Activated naive CD4-positive, alpha-beta T cell treated with anti-CD3 and anti-CD28 coated beads, Interleukin-2, amount 50 U/mL, for 24 hours (primary cell): ENCODE measurements around the gene NEDD4L.
"Not testable (repeated sequence)": the region's sequence is repeated elsewhere in the genome, so short reads cannot be mapped to it uniquely, and the experiment has no call there.

ENCODE experiments used
- H3K27ac Mint-ChIP-seq: one replicate; pipeline ENCODE4 v1.8.0; 2021; ENCODE audit warnings: mild to moderate bottlenecking, mixed read lengths
- H3K27me3 Mint-ChIP-seq: one replicate; pipeline ENCODE4 v1.8.0; 2021; ENCODE audit warnings: mixed read lengths
- H3K36me3 Mint-ChIP-seq: one replicate; pipeline ENCODE4 v1.8.0; 2021; ENCODE audit warnings: mixed read lengths
- H3K4me1 Mint-ChIP-seq: one replicate; pipeline ENCODE4 v1.8.0; 2021; ENCODE audit warnings: mixed read lengths
- H3K4me3 Mint-ChIP-seq: one replicate; pipeline ENCODE4 v1.8.0; 2021; ENCODE audit warnings: mild to moderate bottlenecking, mixed read lengths
- H3K9me3 Mint-ChIP-seq: one replicate; pipeline ENCODE4 v1.8.0; 2021; ENCODE audit warnings: mixed read lengths

NEDD4L gene

GRCh38 chr18:58256316-58257080 lies 212.5 kb downstream of the NEDD4L start:
- no peaks in the 10 kb centered on the region for H3K27me3 Mint-ChIP-seq
- no peak overlapping the region for H3K27ac Mint-ChIP-seq
- H3K9me3 Mint-ChIP-seq = no peaks in the 10 kb centered on the region
- no peak overlapping the region for H3K4me3 Mint-ChIP-seq
- H3K4me1 Mint-ChIP-seq = no peaks in the 10 kb centered on the region
- H3K36me3 Mint-ChIP-seq = peaks cover 1% of the 10 kb centered on the region

DNA sequence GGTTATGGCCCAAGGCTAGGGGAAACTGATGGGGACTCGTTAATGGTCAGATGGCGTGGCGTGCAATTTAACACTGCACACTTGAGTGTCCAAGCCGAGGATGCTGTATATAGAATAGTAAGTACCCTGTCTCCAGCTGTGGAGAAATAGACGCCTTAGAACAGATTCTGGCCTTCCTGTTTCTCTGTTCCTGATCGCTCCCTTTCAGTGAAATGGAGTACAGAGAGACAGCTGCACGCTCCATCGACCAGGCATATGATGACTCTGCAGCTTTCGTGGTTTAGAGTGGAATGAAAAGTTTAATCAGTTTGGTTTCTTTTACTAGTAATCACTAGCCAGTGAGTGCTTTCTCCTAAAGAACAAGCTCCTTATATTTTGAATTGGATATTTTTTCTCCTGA lies 213.4 kb downstream of the NEDD4L start:
- Mint-ChIP-seq H3K27me3 (no peaks in the 10 kb centered on the region), H3K9me3 (no peaks in the 10 kb centered on the region), H3K36me3 (peaks cover 1% of the 10 kb centered on the region), H3K4me3 (no peak overlapping the region), H3K27ac (no peak overlapping the region), H3K4me1 (no peaks in the 10 kb centered on the region)

DNA sequence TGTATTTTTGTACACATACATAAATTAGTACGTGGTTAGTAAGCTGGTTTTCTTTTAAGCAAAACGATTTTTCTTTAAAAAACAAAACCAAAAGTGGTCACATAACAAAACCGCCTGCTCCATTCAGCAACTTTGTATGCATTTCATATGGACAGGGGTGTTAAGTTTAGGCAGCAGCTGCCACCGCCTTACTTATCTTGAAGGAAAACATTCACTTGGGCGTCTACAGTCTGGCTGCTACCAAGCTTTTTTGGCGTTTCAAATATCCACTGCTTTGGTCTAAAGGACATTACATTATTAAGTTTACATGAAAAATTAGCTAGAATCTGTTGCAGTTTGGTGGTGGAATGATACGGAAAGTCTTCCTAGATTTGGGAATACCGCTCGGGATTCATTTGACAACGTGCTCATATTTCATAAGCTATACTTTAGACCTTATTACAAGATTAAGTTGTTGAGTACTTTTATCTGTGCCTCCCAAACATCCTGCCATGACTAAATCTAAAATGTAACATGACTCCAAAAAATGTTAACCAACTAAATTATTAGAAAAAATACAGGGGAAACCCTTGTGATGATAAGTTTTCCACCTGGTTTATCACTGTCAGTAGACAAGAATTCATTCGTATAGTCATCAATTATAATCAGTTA lies 214.8 kb downstream of the NEDD4L start:
- no peak overlapping the region for H3K4me3 Mint-ChIP-seq
- H3K9me3 Mint-ChIP-seq = no peaks in the 10 kb centered on the region
- H3K27me3 Mint-ChIP-seq = no peaks in the 10 kb centered on the region
- no peak overlapping the region for H3K27ac Mint-ChIP-seq
- H3K4me1 Mint-ChIP-seq = peaks cover 12% of the 10 kb centered on the region
- H3K36me3 Mint-ChIP-seq = peaks cover 1% of the 10 kb centered on the region

- H3K9me3 Mint-ChIP-seq = no peaks in the 10 kb centered on the region
- no peak overlapping the region for H3K4me3 Mint-ChIP-seq
- H3K36me3 Mint-ChIP-seq = no peaks in the 10 kb centered on the region
- no peaks in the 10 kb centered on the region for H3K27me3 Mint-ChIP-seq
- peak overlapping the region; percentile 86 for H3K27ac Mint-ChIP-seq
- H3K4me1 Mint-ChIP-seq = peaks cover 12% of the 10 kb centered on the region
Observed at GRCh38 chr18:58263055-58263957, 219.3 kb downstream of the NEDD4L start.

DNA sequence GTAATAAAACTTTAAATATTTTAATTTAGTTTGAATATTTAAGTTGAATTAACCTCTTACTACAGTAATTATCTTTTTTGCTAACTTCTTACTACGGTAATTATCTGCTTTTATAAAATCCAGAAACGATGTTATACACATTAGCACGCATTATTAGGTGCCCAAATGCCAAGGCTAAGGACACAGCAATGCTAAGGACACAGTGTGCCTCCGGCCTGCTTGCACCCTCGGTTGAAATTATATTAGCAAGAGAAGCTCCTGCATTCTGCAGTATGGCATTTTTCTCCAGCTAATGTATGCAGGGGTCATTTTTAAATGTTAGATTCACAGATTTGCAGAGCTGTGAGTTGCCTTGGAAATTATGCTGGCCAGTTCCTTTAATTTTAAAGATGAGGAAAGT lies 220.0 kb downstream of the NEDD4L start:
- H3K27me3 Mint-ChIP-seq = no peaks in the 10 kb centered on the region
- no peaks in the 10 kb centered on the region for H3K9me3 Mint-ChIP-seq
- no peak overlapping the region for H3K27ac Mint-ChIP-seq
- H3K4me3 Mint-ChIP-seq = no peak overlapping the region
- no peaks in the 10 kb centered on the region for H3K36me3 Mint-ChIP-seq
- H3K4me1 Mint-ChIP-seq = peaks cover 12% of the 10 kb centered on the region

GRCh38 chr18:58264840-58265239 lies 220.8 kb downstream of the NEDD4L start:
- Mint-ChIP-seq H3K36me3 (no peaks in the 10 kb centered on the region), H3K4me3 (no peak overlapping the region), H3K9me3 (no peaks in the 10 kb centered on the region), H3K27ac (no peak overlapping the region), H3K27me3 (no peaks in the 10 kb centered on the region), H3K4me1 (peaks cover 12% of the 10 kb centered on the region)

DNA sequence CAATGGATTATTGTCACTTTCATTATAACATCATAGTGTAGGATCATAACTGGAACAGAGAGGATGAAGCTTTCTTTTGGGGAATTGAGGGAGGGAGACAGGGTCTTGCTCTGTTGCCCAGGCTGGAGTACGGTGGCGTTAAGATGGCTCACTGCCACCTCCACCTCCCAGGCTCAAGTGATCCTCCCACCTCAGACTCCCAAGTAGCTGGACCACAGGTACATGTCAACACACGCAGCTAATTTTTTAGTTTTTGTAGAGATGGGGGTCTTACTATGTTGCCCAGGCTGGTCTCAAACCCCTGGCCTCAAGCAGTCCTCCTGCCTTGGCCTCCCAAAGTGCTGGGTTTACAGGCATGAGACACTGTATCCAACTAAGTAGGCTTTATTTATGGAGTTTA lies 221.5 kb downstream of the NEDD4L start:
- not testable (repeated sequence) for H3K9me3 Mint-ChIP-seq, H3K36me3 Mint-ChIP-seq, H3K4me3 Mint-ChIP-seq, H3K27ac Mint-ChIP-seq, H3K27me3 Mint-ChIP-seq
- H3K4me1 Mint-ChIP-seq = peaks cover 12% of the 10 kb centered on the region

- H3K36me3 Mint-ChIP-seq = no peaks in the 10 kb centered on the region
- H3K4me1 Mint-ChIP-seq = peaks cover 12% of the 10 kb centered on the region
- no peak overlapping the region for H3K27ac Mint-ChIP-seq
- H3K27me3 Mint-ChIP-seq = no peaks in the 10 kb centered on the region
- H3K9me3 Mint-ChIP-seq = no peaks in the 10 kb centered on the region
- H3K4me3 Mint-ChIP-seq = no peak overlapping the region
Observed at GRCh38 chr18:58266291-58266690, 222.3 kb downstream of the NEDD4L start.

DNA sequence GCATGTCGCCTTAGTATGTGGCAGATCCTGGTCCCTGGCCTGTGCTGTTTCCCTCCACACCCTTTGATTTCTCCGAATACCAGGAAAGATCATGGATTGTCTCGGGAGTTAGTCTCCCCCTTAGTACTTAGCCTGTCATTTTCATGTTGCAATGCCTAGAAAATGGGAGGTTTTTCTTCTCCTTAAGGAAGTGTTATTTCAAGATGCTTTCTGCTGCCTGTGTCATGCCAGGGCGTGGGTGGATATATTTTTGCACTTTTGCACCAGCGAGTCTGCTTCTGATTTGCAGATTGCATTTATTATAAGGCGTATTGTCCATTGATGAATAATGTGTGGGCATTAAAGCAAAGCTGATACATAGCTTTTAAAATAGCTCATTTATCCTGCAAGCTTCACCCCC lies 223.5 kb downstream of the NEDD4L start:
- Mint-ChIP-seq H3K36me3 (no peaks in the 10 kb centered on the region), H3K27ac (no peak overlapping the region), H3K9me3 (no peaks in the 10 kb centered on the region), H3K4me3 (no peak overlapping the region), H3K4me1 (peaks cover 20% of the 10 kb centered on the region), H3K27me3 (no peaks in the 10 kb centered on the region)

DNA sequence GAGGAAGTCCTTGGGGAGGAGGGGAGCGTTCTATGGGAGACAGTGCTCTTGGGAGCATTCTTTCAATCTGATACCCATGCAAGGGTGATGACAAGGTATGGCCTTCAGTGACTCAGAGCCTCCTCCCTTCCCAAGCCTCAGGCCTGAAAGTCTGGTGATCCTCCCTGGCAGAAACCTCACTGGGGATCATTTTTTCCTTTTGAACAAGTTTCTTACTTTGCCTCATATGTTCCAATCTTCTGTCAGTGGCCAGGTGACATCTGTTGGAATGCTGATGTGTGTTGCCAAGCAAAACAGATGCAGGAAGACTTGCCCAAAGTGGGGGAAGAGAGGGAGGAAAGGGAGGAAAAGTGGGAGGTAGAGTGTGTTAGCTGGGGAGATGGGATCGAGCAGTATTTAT lies 224.8 kb downstream of the NEDD4L start:
- Mint-ChIP-seq H3K36me3 (no peaks in the 10 kb centered on the region), H3K27ac (no peak overlapping the region), H3K9me3 (no peaks in the 10 kb centered on the region), H3K4me1 (peaks cover 20% of the 10 kb centered on the region), H3K27me3 (no peaks in the 10 kb centered on the region), H3K4me3 (no peak overlapping the region)

- no peaks in the 10 kb centered on the region for H3K27me3 Mint-ChIP-seq
- peaks cover 20% of the 10 kb centered on the region for H3K4me1 Mint-ChIP-seq
- no peaks in the 10 kb centered on the region for H3K36me3 Mint-ChIP-seq
- H3K4me3 Mint-ChIP-seq = no peak overlapping the region
- H3K9me3 Mint-ChIP-seq = no peaks in the 10 kb centered on the region
- H3K27ac Mint-ChIP-seq = no peak overlapping the region
Observed at GRCh38 chr18:58269931-58270330, 225.9 kb downstream of the NEDD4L start.

- H3K27ac Mint-ChIP-seq = no peak overlapping the region
- peaks cover 20% of the 10 kb centered on the region for H3K4me1 Mint-ChIP-seq
- H3K27me3 Mint-ChIP-seq = no peaks in the 10 kb centered on the region
- H3K4me3 Mint-ChIP-seq = no peak overlapping the region
- H3K9me3 Mint-ChIP-seq = no peaks in the 10 kb centered on the region
- no peaks in the 10 kb centered on the region for H3K36me3 Mint-ChIP-seq
Observed at GRCh38 chr18:58270396-58270795, 226.4 kb downstream of the NEDD4L start.

DNA sequence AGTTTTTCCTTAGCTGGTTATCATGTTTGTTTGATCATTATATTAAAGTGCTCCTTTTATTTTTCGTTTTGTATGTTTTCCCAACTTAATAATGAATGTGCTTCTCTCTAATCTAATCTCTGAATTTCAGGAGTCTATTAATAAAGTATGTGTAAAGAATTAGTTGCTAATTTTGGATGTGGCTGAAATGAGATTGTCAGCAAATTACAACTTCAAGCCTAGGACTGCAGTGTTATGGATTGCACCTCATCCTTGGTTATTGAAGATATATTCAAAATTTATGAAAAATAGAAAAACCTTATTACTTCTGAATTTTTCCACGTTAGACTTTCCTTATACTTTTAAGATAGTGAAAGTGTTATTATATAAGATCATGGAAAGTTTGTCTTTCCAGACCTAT lies 227.7 kb downstream of the NEDD4L start:
- Mint-ChIP-seq H3K4me3 (no peak overlapping the region), H3K9me3 (no peaks in the 10 kb centered on the region), H3K36me3 (no peaks in the 10 kb centered on the region), H3K27ac (no peak overlapping the region), H3K27me3 (no peaks in the 10 kb centered on the region), H3K4me1 (peaks cover 20% of the 10 kb centered on the region)

GRCh38 chr18:58272209-58272608 lies 228.2 kb downstream of the NEDD4L start:
- Mint-ChIP-seq H3K4me3 (no peak overlapping the region), H3K4me1 (peaks cover 20% of the 10 kb centered on the region), H3K36me3 (no peaks in the 10 kb centered on the region), H3K9me3 (no peaks in the 10 kb centered on the region), H3K27ac (no peak overlapping the region), H3K27me3 (no peaks in the 10 kb centered on the region)

DNA sequence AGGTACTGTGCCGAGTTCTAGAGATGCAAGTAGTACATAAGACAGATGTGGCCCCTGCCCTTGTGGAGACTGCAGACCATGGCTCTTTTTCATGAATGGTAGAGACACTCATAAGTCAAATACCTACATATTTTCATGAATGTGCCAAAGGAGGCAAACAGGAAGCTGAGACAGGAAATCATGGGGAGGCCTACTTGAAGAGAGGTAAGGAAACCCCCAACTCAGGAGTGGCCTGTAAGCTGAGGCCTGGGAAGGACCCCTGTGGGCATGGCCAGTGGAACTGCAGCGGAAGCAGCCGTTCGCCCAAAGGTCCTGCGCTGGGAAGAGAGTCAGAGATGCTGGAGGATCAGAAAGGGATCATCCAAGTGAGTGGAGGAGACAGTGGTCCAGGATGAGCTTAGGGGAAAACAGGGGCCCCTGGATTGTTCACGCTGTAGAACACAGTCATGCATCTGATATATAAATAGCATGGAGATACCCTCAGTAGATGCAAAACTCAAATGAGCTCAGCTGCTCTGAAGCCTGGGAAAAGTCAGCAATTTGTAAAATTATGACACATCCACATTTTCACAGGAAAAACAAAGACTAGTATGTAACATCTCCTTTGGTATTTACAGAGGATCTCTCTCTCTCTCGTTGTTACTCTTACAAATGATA lies 228.9 kb downstream of the NEDD4L start:
- H3K9me3 Mint-ChIP-seq = no peaks in the 10 kb centered on the region

More for the DNA sequence above, 228.9 kb downstream of the NEDD4L start:
- H3K36me3 Mint-ChIP-seq = no peaks in the 10 kb centered on the region
- H3K27me3 Mint-ChIP-seq = no peaks in the 10 kb centered on the region
- H3K4me1 Mint-ChIP-seq = peaks cover 20% of the 10 kb centered on the region
- H3K4me3 Mint-ChIP-seq = no peak overlapping the region
- H3K27ac Mint-ChIP-seq = no peak overlapping the region
